HEK293 (cell line): ENCODE data around the gene PDZD2.
A peak's percentile ranks its signal among the peaks of the same experiment; 100 is the strongest.

Source experiments
- CTCF ChIA-PET: fragments of 350-600 bp; formaldehyde crosslinking; extraction: SDS; loops from one replicate; lab custom pipeline; 2021; ENCODE audit warnings: antibody characterized with exemption; lab: Yijun Ruan, JAX
- POLR2A ChIA-PET: fragments of 300-600 bp; formaldehyde crosslinking; extraction: SDS; loops from one replicate; lab custom pipeline; 2020; ENCODE audit warnings: antibody characterized with exemption, inconsistent platforms; lab: Yijun Ruan, JAX
- H3K27ac ChIP-seq: fragments of 200-500 bp; sonication (Bioruptor generic); 2 replicates; pipeline ENCODE4 v1.5.1; 2014; ENCODE audit warnings: low read depth, low read length, control low read depth, inconsistent platforms; ENCODE audit errors: extremely low read depth
- H3K36me3 ChIP-seq, 2 experiments: fragments of 200-500 bp in 1 of 2; sonication (Bioruptor generic) in 1 of 2; 1 replicate in 1 of 2; 2 replicates in 1 of 2; pipeline ENCODE4 v1.5.1; 2014 to 2017; ENCODE audit warnings: inconsistent platforms in 2 of 2, low read length in 2 of 2; ENCODE audit not compliant: control insufficient read depth in 2 of 2, insufficient read depth in 1 of 2
- H3K4me1 ChIP-seq: fragments of 200-500 bp; sonication (Bioruptor generic); 2 replicates; pipeline ENCODE4 v1.5.1; 2014; ENCODE audit warnings: mild to moderate bottlenecking, low read length, inconsistent platforms; ENCODE audit not compliant: control insufficient read depth, insufficient read depth
- H3K4me3 ChIP-seq: 2 replicates; pipeline ENCODE4 v1.5.1; 2011; ENCODE audit warnings: low read depth, mild to moderate bottlenecking, control low read depth, low read length, moderate library complexity
- H3K9me3 ChIP-seq: fragments of 200-500 bp; sonication (Bioruptor generic); 2 replicates; pipeline ENCODE4 v1.5.1; 2014; ENCODE audit warnings: low read depth, low read length, inconsistent platforms; ENCODE audit not compliant: control insufficient read depth, insufficient read depth
- FEZF1 ChIP-seq: fragments of 450-650 bp; formaldehyde crosslinking; IDR thresholded peaks from 2 replicates; pipeline ENCODE4 v1.5.1; 2016; ENCODE audit warnings: missing biosample characterization, missing genetic modification characterization
- GLI4 ChIP-seq: fragments of 450-650 bp; formaldehyde crosslinking; IDR thresholded peaks from 2 replicates; pipeline ENCODE4 v1.5.1; 2016; ENCODE audit warnings: missing biosample characterization, missing genetic modification characterization
- HOXA7 ChIP-seq: sonication (generic); formaldehyde crosslinking; IDR thresholded peaks from 2 replicates; pipeline ENCODE4 v1.8.1; 2022; ENCODE audit warnings: missing genetic modification reagents, borderline replicate concordance
- HOXD13 ChIP-seq: sonication (generic); formaldehyde crosslinking; IDR thresholded peaks from 2 replicates; pipeline ENCODE4 v1.8.0; 2022; ENCODE audit warnings: missing genetic modification reagents, borderline replicate concordance
- SCRT1 ChIP-seq: fragments of 450-650 bp; formaldehyde crosslinking; IDR thresholded peaks from 2 replicates; pipeline ENCODE4 v1.5.1; 2016; ENCODE audit warnings: missing biosample characterization, missing genetic modification characterization, borderline replicate concordance
- TCF7L2 ChIP-seq: IDR thresholded peaks from 2 replicates; pipeline ENCODE4 v1.6.1; 2011; ENCODE audit warnings: low read depth, mild to moderate bottlenecking, inconsistent platforms, low read length, moderate library complexity, borderline replicate concordance
- ZNF133 ChIP-seq: fragments of 450-650 bp; formaldehyde crosslinking; IDR thresholded peaks from 2 replicates; pipeline ENCODE4 v1.5.1; 2016; ENCODE audit warnings: missing biosample characterization, missing genetic modification characterization
- ZNF157 ChIP-seq: fragments of 450-650 bp; formaldehyde crosslinking; IDR thresholded peaks from 2 replicates; pipeline ENCODE4 v1.5.1; 2016; ENCODE audit warnings: missing biosample characterization, missing genetic modification characterization
- ZNF2 ChIP-seq: fragments of 450-650 bp; formaldehyde crosslinking; IDR thresholded peaks from 2 replicates; pipeline ENCODE4 v1.5.1; 2016; ENCODE audit warnings: missing biosample characterization, missing genetic modification characterization
- ZNF24 ChIP-seq: fragments of 450-650 bp; formaldehyde crosslinking; IDR thresholded peaks from 2 replicates; pipeline ENCODE4 v1.5.1; 2016; ENCODE audit warnings: missing biosample characterization, missing genetic modification characterization
- ZNF426 ChIP-seq: fragments of 450-650 bp; formaldehyde crosslinking; IDR thresholded peaks from 2 replicates; pipeline ENCODE4 v1.5.1; 2017; ENCODE audit warnings: missing biosample characterization, missing genetic modification characterization, mild to moderate bottlenecking, inconsistent platforms, moderate library complexity
- ZNF701 ChIP-seq: fragments of 450-650 bp; formaldehyde crosslinking; IDR thresholded peaks from 2 replicates; pipeline ENCODE4 v1.5.1; 2016; ENCODE audit warnings: missing biosample characterization, missing genetic modification characterization
- ZSCAN23 ChIP-seq: fragments of 450-650 bp; formaldehyde crosslinking; IDR thresholded peaks from 2 replicates; pipeline ENCODE4 v1.5.1; 2016; ENCODE audit warnings: missing biosample characterization, missing genetic modification characterization
- TF ChIP-seq, protein P1 (sequence below): fragments of 450-650 bp; formaldehyde crosslinking; IDR thresholded peaks from 2 replicates; pipeline ENCODE4 v1.5.1; 2017; ENCODE audit warnings: missing biosample characterization, missing genetic modification characterization
- TF ChIP-seq, protein P2 (sequence below): fragments of 450-650 bp; formaldehyde crosslinking; IDR thresholded peaks from 2 replicates; pipeline ENCODE4 v1.5.1; 2016; ENCODE audit warnings: missing biosample characterization, missing genetic modification characterization
- TF ChIP-seq, protein P3 (sequence below): fragments of 450-650 bp; formaldehyde crosslinking; IDR thresholded peaks from 2 replicates; pipeline ENCODE4 v1.5.1; 2016; ENCODE audit warnings: missing biosample characterization, missing genetic modification characterization
- TF ChIP-seq, protein P4 (sequence below): fragments of 450-650 bp; formaldehyde crosslinking; IDR thresholded peaks from 2 replicates; pipeline ENCODE4 v1.5.1; 2016; ENCODE audit warnings: missing biosample characterization, missing genetic modification characterization
- TF ChIP-seq, protein P5 (sequence below): fragments of 450-650 bp; formaldehyde crosslinking; IDR thresholded peaks from 2 replicates; pipeline ENCODE4 v1.5.1; 2016; ENCODE audit warnings: missing biosample characterization, missing genetic modification characterization

The PDZD2 gene

DNA sequence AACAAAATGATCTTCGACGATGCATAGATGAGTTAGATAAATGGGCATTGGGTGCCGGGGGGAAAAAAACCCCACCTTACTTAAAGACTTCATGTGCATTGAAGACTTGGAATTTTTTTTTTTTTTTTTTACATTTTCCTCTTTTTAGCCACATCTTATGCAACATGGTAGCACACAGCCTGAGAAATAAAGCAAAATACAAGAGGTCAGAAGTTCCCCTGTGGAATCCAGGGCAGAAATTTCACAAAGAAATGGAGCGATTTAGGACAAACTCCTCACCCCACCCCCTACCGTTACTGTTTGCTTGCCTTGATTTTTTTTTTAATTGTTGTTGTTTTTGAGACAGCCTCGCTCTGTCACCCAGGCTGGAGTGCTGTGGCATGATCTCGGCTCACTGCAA, 382.0 kb downstream of the PDZD2 start:
- TF ChIP-seq ZNF2: 0 out of 2 replicates have a peak, but pooled peaks have one; percentile 41
- no peak for TF ChIP-seq ZNF24 (tag by site-specific recombination)
- Histone ChIP-seq H3K27ac (no peak overlapping the region), H3K4me3 (no peak overlapping the region), H3K4me1 (peaks cover 13% of the 10 kb centered on the region; the same call in 1 of the 2 replicates), H3K36me3 (no peaks in the 10 kb centered on the region), H3K9me3 (no peaks in the 10 kb centered on the region)
- ChIA-PET POLR2A (no interaction called here), CTCF (interaction anchor here (0.7 kb wide), 1 partner anchor 166 kb away, joined by 3 read pairs; no protein-coding TSS in a partner anchor)

DNA sequence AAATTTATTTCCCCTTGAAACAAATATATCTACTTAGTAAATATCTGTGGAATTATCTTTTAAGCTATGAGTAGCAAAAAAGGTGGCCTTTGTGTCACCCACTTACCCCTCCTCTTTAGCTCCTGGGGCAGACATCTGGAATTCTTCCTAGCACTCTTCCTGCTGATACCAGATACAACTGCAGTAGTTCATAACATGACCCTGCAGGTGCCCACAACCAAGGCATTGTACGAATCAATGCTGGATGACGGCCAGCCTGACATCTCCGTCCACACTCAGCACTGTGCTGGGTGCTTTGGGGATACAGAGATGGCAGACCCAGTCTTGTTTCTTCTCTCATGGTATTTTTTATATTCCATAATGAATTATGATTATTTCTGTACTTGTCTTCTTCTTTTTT, 382.8 kb downstream of the PDZD2 start:
- H3K27ac ChIP-seq: no peak overlapping the region
- TF ChIP-seq ZSCAN23 (tag by site-specific recombination) (no peak), TCF7L2 (no peak), ZNF157 (tag by site-specific recombination) (no peak), FEZF1 (tag by site-specific recombination) (no peak), ZNF426 (no peak), SCRT1 (tag by site-specific recombination) (no peak), GLI4 (no peak), ZNF133 (no peak), HOXA7 (CRISPR knock-in tag) (no peak), HOXD13 (CRISPR knock-in tag) (no peak), ZNF701 (tag by site-specific recombination) (no peak)
- TF ChIP-seq, protein P1, sequence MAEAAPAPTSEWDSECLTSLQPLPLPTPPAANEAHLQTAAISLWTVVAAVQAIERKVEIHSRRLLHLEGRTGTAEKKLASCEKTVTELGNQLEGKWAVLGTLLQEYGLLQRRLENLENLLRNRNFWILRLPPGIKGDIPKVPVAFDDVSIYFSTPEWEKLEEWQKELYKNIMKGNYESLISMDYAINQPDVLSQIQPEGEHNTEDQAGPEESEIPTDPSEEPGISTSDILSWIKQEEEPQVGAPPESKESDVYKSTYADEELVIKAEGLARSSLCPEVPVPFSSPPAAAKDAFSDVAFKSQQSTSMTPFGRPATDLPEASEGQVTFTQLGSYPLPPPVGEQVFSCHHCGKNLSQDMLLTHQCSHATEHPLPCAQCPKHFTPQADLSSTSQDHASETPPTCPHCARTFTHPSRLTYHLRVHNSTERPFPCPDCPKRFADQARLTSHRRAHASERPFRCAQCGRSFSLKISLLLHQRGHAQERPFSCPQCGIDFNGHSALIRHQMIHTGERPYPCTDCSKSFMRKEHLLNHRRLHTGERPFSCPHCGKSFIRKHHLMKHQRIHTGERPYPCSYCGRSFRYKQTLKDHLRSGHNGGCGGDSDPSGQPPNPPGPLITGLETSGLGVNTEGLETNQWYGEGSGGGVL (tag by site-specific recombination): no peak
- TF ChIP-seq, protein P2, sequence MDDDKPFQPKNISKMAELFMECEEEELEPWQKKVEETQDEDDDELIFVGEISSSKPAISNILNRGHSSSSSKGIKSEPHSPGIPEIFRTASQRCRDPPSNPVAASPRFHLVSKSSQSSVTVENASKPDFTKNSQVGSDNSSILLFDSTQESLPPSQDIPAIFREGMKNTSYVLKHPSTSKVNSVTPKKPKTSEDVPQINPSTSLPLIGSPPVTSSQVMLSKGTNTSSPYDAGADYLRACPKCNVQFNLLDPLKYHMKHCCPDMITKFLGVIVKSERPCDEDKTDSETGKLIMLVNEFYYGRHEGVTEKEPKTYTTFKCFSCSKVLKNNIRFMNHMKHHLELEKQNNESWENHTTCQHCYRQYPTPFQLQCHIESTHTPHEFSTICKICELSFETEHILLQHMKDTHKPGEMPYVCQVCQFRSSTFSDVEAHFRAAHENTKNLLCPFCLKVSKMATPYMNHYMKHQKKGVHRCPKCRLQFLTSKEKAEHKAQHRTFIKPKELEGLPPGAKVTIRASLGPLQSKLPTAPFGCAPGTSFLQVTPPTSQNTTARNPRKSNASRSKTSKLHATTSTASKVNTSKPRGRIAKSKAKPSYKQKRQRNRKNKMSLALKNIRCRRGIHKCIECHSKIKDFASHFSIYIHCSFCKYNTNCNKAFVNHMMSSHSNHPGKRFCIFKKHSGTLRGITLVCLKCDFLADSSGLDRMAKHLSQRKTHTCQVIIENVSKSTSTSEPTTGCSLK: no peak
- TF ChIP-seq, protein P3, sequence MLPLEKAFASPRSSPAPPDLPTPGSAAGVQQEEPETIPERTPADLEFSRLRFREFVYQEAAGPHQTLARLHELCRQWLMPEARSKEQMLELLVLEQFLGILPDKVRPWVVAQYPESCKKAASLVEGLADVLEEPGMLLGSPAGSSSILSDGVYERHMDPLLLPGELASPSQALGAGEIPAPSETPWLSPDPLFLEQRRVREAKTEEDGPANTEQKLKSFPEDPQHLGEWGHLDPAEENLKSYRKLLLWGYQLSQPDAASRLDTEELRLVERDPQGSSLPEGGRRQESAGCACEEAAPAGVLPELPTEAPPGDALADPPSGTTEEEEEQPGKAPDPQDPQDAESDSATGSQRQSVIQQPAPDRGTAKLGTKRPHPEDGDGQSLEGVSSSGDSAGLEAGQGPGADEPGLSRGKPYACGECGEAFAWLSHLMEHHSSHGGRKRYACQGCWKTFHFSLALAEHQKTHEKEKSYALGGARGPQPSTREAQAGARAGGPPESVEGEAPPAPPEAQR: no peak
- TF ChIP-seq, protein P4, sequence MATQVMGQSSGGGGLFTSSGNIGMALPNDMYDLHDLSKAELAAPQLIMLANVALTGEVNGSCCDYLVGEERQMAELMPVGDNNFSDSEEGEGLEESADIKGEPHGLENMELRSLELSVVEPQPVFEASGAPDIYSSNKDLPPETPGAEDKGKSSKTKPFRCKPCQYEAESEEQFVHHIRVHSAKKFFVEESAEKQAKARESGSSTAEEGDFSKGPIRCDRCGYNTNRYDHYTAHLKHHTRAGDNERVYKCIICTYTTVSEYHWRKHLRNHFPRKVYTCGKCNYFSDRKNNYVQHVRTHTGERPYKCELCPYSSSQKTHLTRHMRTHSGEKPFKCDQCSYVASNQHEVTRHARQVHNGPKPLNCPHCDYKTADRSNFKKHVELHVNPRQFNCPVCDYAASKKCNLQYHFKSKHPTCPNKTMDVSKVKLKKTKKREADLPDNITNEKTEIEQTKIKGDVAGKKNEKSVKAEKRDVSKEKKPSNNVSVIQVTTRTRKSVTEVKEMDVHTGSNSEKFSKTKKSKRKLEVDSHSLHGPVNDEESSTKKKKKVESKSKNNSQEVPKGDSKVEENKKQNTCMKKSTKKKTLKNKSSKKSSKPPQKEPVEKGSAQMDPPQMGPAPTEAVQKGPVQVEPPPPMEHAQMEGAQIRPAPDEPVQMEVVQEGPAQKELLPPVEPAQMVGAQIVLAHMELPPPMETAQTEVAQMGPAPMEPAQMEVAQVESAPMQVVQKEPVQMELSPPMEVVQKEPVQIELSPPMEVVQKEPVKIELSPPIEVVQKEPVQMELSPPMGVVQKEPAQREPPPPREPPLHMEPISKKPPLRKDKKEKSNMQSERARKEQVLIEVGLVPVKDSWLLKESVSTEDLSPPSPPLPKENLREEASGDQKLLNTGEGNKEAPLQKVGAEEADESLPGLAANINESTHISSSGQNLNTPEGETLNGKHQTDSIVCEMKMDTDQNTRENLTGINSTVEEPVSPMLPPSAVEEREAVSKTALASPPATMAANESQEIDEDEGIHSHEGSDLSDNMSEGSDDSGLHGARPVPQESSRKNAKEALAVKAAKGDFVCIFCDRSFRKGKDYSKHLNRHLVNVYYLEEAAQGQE: no peak
- TF ChIP-seq, protein P5, sequence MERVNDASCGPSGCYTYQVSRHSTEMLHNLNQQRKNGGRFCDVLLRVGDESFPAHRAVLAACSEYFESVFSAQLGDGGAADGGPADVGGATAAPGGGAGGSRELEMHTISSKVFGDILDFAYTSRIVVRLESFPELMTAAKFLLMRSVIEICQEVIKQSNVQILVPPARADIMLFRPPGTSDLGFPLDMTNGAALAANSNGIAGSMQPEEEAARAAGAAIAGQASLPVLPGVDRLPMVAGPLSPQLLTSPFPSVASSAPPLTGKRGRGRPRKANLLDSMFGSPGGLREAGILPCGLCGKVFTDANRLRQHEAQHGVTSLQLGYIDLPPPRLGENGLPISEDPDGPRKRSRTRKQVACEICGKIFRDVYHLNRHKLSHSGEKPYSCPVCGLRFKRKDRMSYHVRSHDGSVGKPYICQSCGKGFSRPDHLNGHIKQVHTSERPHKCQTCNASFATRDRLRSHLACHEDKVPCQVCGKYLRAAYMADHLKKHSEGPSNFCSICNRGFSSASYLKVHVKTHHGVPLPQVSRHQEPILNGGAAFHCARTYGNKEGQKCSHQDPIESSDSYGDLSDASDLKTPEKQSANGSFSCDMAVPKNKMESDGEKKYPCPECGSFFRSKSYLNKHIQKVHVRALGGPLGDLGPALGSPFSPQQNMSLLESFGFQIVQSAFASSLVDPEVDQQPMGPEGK (tag by site-specific recombination): no peak

More for the DNA sequence above, 382.8 kb downstream of the PDZD2 start:
- H3K4me3 ChIP-seq: no peak overlapping the region
- H3K4me1 ChIP-seq: peaks cover 13% of the 10 kb centered on the region; the same call in 1 of the 2 replicates
- CTCF ChIA-PET: no interaction called here
- H3K9me3 ChIP-seq: no peaks in the 10 kb centered on the region
- POLR2A ChIA-PET: no interaction called here
- no peaks in the 10 kb centered on the region for H3K36me3 ChIP-seq
